NT2/D1 (cell line): ENCODE results near the gene CELF3.
"Not testable (repeated sequence)": the region's sequence is repeated elsewhere in the genome, so short reads cannot be mapped to it uniquely, and the experiment has no call there.

Source experiments
- DNase-seq: peaks from one replicate; pipeline ENCODE4 v3.0.0-alpha.2; 2011; ENCODE audit warnings: low read depth, low spot score
- H3K27me3 ChIP-seq: 2 replicates; pipeline ENCODE4 v1.6.0; 2011; ENCODE audit warnings: mild to moderate bottlenecking; ENCODE audit not compliant: insufficient read length, insufficient read depth
- H3K36me3 ChIP-seq: 2 replicates; pipeline ENCODE4 v1.6.1; 2011; ENCODE audit warnings: mild to moderate bottlenecking, low read length, mixed read lengths; ENCODE audit not compliant: insufficient read depth, insufficient read length
- H3K4me1 ChIP-seq: 2 replicates; pipeline ENCODE4 v1.5.1; 2011; ENCODE audit not compliant: insufficient read depth, insufficient read length
- H3K4me3 ChIP-seq: 2 replicates; pipeline ENCODE4 v1.5.1; 2011; ENCODE audit warnings: low read depth; ENCODE audit not compliant: insufficient read length
- H3K9ac ChIP-seq: 2 replicates; pipeline ENCODE4 v1.6.0; 2011; ENCODE audit warnings: low read depth; ENCODE audit not compliant: insufficient read length
- H3K9me3 ChIP-seq: 2 replicates; pipeline ENCODE4 v1.5.1; 2011; ENCODE audit warnings: mild to moderate bottlenecking, low read length; ENCODE audit not compliant: insufficient read depth
- SUZ12 ChIP-seq: IDR thresholded peaks from 2 replicates; pipeline ENCODE4 v1.6.1; 2011; ENCODE audit not compliant: insufficient read length, insufficient read depth; ENCODE audit errors: extremely low read depth
- YY1 ChIP-seq: IDR thresholded peaks from 2 replicates; pipeline ENCODE4 v1.6.1; 2011; ENCODE audit not compliant: insufficient read length, insufficient read depth
- ZNF274 ChIP-seq: IDR thresholded peaks from 2 replicates; pipeline ENCODE4 v1.6.1; 2011; ENCODE audit warnings: mild to moderate bottlenecking, low read depth, low read length

CELF3 gene

GRCh38 chr1:151693057-151693651 lies 23.4 kb downstream of the CELF3 start:
- H3K36me3 ChIP-seq, result peaks cover 49% of the 10 kb centered on the region
- H3K9ac ChIP-seq, result no peak overlapping the region
- no peak for DNase-seq
- no peaks in the 10 kb centered on the region for H3K9me3 ChIP-seq
- no peak overlapping the region for H3K4me3 ChIP-seq
- TF ChIP-seq SUZ12 (no peak), ZNF274 (no peak), YY1 (no peak)
- no peaks in the 10 kb centered on the region for H3K27me3 ChIP-seq
- H3K4me1 ChIP-seq, result no peaks in the 10 kb centered on the region

GRCh38 chr1:151692226-151692625 lies 24.4 kb downstream of the CELF3 start:
- no peaks in the 10 kb centered on the region for H3K9me3 ChIP-seq
- TF ChIP-seq SUZ12, result no peak
- no peak for TF ChIP-seq ZNF274
- no peak for TF ChIP-seq YY1
- peaks cover 41% of the 10 kb centered on the region for H3K36me3 ChIP-seq

GRCh38 chr1:151689494-151689893 lies 27.1 kb downstream of the CELF3 start:
- no peaks in the 10 kb centered on the region for H3K9me3 ChIP-seq
- H3K36me3 ChIP-seq, result peaks cover 38% of the 10 kb centered on the region
- no peak overlapping the region for H3K4me3 ChIP-seq
- H3K9ac ChIP-seq, result no peak overlapping the region
- no peaks in the 10 kb centered on the region for H3K4me1 ChIP-seq
- DNase-seq, result no peak
- TF ChIP-seq YY1 (no peak), SUZ12 (no peak)
- no peaks in the 10 kb centered on the region for H3K27me3 ChIP-seq

More at GRCh38 chr1:151692226-151692625, 24.4 kb downstream of the CELF3 start:
- Histone ChIP-seq H3K4me3 (no peak overlapping the region), H3K4me1 (no peaks in the 10 kb centered on the region), H3K27me3 (no peaks in the 10 kb centered on the region), H3K9ac (no peak overlapping the region)
- DNase-seq, result no peak

- H3K27me3 ChIP-seq, result no peaks in the 10 kb centered on the region
- no peak overlapping the region for H3K9ac ChIP-seq
- no peak overlapping the region for H3K4me3 ChIP-seq
- H3K9me3 ChIP-seq, result no peaks in the 10 kb centered on the region
- H3K4me1 ChIP-seq, result no peaks in the 10 kb centered on the region
- TF ChIP-seq SUZ12 (no peak), YY1 (no peak), ZNF274 (no peak)
- H3K36me3 ChIP-seq, result peaks cover 29% of the 10 kb centered on the region
- DNase-seq, result no peak
These were observed 30.0 kb downstream of the CELF3 start for GRCh38 chr1:151686561-151686960.

- TF ChIP-seq YY1 (no peak), SUZ12 (no peak), ZNF274 (no peak)
- H3K4me1 ChIP-seq, result no peaks in the 10 kb centered on the region
- no peaks in the 10 kb centered on the region for H3K27me3 ChIP-seq
- no peak overlapping the region for H3K9ac ChIP-seq
- peaks cover 33% of the 10 kb centered on the region for H3K36me3 ChIP-seq
- H3K4me3 ChIP-seq, result no peak overlapping the region
- H3K9me3 ChIP-seq, result no peaks in the 10 kb centered on the region
- DNase-seq, result no peak
These were observed 32.5 kb downstream of the CELF3 start for GRCh38 chr1:151684128-151684527.

GRCh38 chr1:151682901-151683300 lies 33.7 kb downstream of the CELF3 start:
- H3K4me1 ChIP-seq, DNase-seq, H3K4me3 ChIP-seq, H3K27me3 ChIP-seq, H3K9ac ChIP-seq, H3K9me3 ChIP-seq: not testable (repeated sequence)
- peaks cover 37% of the 10 kb centered on the region for H3K36me3 ChIP-seq

GRCh38 chr1:151681923-151682322 lies 34.7 kb downstream of the CELF3 start:
- Histone ChIP-seq H3K4me3 (no peak overlapping the region), H3K36me3 (peaks cover 35% of the 10 kb centered on the region), H3K4me1 (no peaks in the 10 kb centered on the region), H3K27me3 (no peaks in the 10 kb centered on the region), H3K9me3 (no peaks in the 10 kb centered on the region), H3K9ac (no peak overlapping the region)
- TF ChIP-seq YY1, result no peak
- TF ChIP-seq ZNF274, result no peak
- TF ChIP-seq SUZ12, result no peak
- DNase-seq, result no peak

GRCh38 chr1:151680826-151681225 lies 35.8 kb downstream of the CELF3 start:
- Histone ChIP-seq H3K36me3 (peaks cover 30% of the 10 kb centered on the region), H3K4me1 (no peaks in the 10 kb centered on the region), H3K9me3 (no peaks in the 10 kb centered on the region), H3K9ac (no peak overlapping the region), H3K27me3 (no peaks in the 10 kb centered on the region), H3K4me3 (no peak overlapping the region)
- TF ChIP-seq ZNF274 (no peak), YY1 (no peak), SUZ12 (no peak)
- DNase-seq, result no peak
